GM12865 (cell line): ENCODE data around the gene SRCIN1.
A peak's percentile ranks its signal among the peaks of the same experiment; 100 is the strongest.

ENCODE experiments used
- DNase-seq: peaks from one replicate; pipeline ENCODE4 v3.0.0; 2010; ENCODE audit warnings: low read depth
- H3K4me3 ChIP-seq: 2 replicates; pipeline ENCODE4 v1.5.1; 2011; ENCODE audit warnings: mild to moderate bottlenecking, low read depth, low read length, control low read depth
- TF ChIP-seq, protein P1 (sequence below): IDR thresholded peaks from 2 replicates; pipeline ENCODE4 v1.5.1; 2011; ENCODE audit warnings: low read length, control low read depth, low read depth, inconsistent platforms; ENCODE audit not compliant: insufficient read depth; ENCODE audit errors: missing control alignments

Gene SRCIN1

DNA sequence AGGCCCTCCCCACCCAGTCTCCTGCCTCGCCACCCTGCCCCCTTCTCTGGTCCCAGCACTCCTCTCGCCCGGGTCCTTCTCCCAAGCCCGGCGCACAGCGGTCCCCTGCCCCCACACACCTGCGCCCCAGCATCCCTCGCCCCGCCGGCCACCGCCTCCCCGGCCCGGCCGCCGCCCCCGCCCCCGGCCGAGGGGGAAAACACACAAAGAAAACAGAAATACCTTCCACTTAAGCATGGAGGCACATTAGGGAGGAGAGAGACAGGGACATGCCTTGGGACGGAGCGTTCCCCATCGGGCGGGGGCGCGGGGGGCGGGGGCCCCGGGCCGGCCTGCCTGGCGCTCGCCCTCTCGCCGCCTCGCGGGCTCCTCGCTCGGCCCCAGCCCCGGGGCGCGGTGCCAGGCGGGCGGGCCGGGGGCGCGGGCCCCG is 326 bp downstream of the SRCIN1 start:
- TF ChIP-seq, protein P1, sequence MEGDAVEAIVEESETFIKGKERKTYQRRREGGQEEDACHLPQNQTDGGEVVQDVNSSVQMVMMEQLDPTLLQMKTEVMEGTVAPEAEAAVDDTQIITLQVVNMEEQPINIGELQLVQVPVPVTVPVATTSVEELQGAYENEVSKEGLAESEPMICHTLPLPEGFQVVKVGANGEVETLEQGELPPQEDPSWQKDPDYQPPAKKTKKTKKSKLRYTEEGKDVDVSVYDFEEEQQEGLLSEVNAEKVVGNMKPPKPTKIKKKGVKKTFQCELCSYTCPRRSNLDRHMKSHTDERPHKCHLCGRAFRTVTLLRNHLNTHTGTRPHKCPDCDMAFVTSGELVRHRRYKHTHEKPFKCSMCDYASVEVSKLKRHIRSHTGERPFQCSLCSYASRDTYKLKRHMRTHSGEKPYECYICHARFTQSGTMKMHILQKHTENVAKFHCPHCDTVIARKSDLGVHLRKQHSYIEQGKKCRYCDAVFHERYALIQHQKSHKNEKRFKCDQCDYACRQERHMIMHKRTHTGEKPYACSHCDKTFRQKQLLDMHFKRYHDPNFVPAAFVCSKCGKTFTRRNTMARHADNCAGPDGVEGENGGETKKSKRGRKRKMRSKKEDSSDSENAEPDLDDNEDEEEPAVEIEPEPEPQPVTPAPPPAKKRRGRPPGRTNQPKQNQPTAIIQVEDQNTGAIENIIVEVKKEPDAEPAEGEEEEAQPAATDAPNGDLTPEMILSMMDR: no peak
- DNase-seq: no peak
- no peak overlapping the region for H3K4me3 ChIP-seq

DNA sequence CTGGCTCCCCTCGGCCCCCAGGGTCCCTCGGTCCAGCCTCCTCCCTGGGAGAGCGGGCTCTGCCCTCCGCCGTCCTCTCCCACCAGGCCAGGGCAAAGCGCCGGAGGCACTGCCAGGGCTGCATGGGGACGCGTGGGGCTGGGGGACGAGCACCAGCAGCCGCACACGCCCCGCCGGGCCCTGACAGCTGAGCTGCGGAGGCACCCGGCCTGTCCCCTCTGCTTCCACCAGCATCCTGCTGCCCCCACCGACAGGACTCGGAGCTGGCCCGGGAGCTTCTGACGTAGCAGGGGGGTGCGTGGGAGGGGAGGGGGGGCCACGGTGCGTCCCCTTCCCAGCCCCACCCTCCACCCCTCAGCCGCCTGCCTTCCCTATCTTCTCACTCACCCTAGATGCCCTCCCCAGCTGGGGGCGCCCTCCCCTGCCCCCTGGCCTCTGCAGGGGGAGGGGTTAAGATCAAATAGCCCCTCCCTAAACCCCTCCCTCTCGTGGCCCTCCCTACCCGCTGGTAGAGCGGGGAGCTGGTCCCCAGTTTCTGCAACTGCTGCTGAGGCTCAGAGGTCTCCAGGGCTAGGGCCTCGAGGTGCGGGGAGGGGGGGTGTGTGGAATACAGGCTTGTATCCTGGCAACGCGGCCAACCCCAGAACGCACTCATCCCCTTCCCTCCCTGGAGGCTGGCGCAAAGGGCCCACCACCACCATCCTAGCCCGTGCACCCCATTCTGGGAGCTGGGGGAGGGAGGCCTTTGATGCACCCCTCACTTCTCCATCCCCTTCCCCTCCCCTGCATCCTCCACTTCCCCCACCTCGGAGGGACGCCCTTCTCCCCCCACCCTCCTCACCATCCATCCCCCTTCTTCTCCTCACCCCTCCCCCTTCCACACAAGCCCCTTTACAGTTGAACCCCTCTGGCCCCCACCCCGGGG is 1.0 kb downstream of the SRCIN1 start:
- TF ChIP-seq, protein P1: no peak
- no peak overlapping the region for H3K4me3 ChIP-seq

DNA sequence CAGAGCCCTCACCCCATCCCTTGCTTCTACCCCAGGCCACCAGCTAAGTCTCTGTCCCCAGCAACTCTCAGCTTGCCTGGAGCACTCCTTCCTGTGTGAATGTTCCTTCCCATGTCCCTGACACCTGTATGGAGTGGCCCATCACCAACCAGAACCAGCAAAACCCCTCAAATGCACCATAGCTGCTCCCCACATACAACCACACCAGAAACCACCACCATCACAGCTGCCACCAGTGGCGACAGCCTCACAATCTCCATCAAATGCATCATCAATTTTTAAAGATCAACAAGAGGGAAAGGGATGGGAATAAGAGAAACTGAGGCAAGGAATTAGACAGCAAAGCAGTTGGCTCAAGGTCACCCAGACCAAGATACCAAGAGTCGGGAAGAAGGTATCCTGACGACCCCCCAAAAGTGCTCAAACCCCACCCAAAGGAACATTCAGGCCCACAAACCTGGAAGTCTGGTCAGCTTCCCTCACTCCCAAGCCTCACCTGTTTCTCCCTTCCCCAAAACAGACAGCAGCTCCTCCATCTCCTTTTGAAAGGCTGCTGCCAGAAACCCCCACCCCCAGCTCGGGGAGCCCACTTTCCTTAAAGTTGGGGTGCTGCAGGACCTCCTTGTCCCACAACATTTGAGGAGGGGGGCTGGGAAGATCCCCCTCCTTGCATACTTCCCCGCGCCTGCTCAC is 1.8 kb downstream of the SRCIN1 start:
- H3K4me3 ChIP-seq: no peak overlapping the region
- TF ChIP-seq, protein P1: no peak
- no peak for DNase-seq

More for the DNA sequence above, 1.0 kb downstream of the SRCIN1 start:
- peak; percentile 34 for DNase-seq

DNA sequence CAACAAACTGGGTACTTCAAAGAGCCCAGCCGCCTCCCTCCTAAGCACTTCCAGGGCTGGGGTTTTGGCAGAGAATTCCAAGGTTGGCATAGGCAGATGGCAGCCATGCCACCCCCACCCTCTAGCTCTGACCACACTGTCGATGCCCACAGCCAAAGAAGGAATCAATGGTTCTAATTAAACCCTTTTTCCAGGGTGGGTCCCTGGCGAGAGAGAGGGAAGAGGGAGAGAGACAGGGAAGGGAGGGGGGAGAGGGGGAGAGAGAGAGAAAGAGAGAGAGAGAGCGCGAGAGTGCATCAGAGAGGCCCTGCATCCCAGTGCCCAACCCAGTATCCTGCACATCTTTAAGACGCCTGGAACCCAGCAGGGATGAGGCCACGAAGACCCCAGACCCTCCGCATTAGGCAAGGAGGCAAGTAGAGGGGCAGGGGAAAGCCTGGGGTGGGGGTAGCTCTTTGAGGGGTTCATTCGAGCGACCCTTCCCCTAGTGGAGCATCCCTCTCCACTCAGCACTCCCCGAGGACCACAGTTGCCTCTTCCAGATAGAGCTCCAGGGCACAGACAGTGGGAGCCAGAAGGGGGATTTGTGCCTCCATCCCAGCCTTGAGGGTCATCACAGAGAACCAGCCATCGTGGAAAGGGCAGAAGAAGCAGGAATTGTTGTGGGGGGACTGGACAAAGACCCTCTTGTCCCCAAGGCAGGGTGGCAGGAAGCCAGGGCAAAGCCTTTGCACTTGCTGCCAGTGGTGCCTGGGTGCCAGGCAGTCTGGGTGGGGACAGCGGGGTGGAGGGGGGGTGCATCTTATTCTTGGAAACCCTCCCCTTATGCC is 2.6 kb downstream of the SRCIN1 start:
- no peak for DNase-seq
- TF ChIP-seq, protein P1: no peak
- no peak overlapping the region for H3K4me3 ChIP-seq

DNA sequence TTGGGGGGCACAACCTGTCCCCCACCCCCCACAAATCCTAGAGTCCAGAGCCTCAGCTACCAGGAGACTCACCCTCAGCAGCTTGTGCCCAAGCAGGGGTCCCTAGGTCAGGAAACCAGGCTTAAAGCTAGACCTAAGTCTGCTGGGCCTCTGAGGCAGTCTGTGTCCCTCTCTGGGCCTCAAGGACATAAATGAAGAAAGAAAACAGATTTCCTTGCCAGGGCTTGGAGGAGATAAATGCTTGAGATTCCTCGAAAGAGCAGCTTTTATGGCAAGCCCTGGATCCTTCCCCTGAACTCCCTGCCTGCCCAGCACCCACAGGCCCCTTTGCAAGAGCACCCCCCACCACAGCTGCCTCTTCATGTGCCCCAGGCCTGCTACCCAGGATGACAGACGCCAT is 3.3 kb downstream of the SRCIN1 start:
- no peak overlapping the region for H3K4me3 ChIP-seq
- TF ChIP-seq, protein P1: no peak
- no peak for DNase-seq

DNA sequence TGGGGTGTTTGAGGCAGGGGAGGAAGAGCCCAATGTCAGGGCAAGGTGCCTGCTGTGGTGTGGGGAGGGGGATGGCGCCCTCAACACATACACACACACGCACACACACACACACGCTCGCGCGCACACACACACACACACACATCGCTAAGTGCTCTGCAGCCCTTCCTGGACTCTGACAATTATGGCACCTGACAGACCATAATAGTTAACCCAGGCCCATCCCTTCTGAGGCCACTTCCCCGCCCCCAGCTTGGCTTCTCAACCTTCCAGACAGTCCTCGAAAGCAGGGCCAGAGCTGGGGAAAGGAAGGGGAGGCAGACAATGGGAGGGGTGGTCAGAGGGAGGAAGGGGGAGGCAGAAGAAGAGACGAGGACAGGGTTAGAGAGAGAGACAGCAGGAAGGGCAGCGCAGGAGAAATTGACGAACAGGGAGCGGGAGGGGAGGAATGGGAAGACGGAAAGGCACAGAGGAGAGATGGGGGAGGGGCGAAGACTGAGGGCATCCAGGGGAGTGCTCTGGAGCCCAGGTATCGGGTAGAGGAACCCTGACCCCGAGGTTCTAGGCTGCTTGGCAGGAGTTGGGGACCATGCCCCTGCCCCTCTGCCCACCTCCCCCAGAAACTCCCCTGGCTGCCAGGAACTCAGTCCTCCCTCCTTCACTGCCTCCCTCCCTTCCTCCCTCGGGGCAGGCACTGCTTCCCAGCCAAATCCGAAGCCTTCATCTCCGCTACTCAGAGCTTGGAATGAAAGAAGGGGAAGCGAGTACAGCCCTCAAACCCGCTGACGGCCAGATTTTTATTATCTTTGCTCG is 4.0 kb downstream of the SRCIN1 start:
- TF ChIP-seq, protein P1: no peak
- no peak overlapping the region for H3K4me3 ChIP-seq
- peak; percentile 29 for DNase-seq
